Measurements from ENCODE around the gene MAPKAPK2.
A peak's percentile ranks its signal among the peaks of the same experiment; 100 is the strongest.

Gene MAPKAPK2

GRCh38 chr1:206660136-206660535, 24.6 kb upstream of the MAPKAPK2 start:
- no peak for DNase-seq (ENCODE audit: low read depth in 2 of 2)

GRCh38 chr1:206661161-206661820, 23.4 kb upstream of the MAPKAPK2 start:
- no peak for DNase-seq (ENCODE audit: low read depth in 2 of 2)

- DNase-seq (ENCODE audit: low read depth in 2 of 2): no peak
Measured at GRCh38 chr1:206662396-206663092, 22.2 kb upstream of the MAPKAPK2 start.

GRCh38 chr1:206663362-206663761, 21.3 kb upstream of the MAPKAPK2 start:
- no peak for DNase-seq (ENCODE audit: low read depth in 2 of 2)

GRCh38 chr1:206663832-206664652, 20.7 kb upstream of the MAPKAPK2 start:
- peak; percentile 44 to 61 for DNase-seq (ENCODE audit: low read depth in 2 of 2)

- no peak for DNase-seq (ENCODE audit: low read depth in 2 of 2)
Measured at GRCh38 chr1:206664740-206665139, 20.0 kb upstream of the MAPKAPK2 start.

GRCh38 chr1:206666031-206666561, 18.6 kb upstream of the MAPKAPK2 start:
- no peak for DNase-seq (ENCODE audit: low read depth in 2 of 2)

- DNase-seq (ENCODE audit: low read depth in 2 of 2): no peak
Measured at GRCh38 chr1:206666954-206667665, 17.6 kb upstream of the MAPKAPK2 start.

GRCh38 chr1:206668351-206668750, 16.4 kb upstream of the MAPKAPK2 start:
- DNase-seq (ENCODE audit: low read depth in 2 of 2): no peak

- DNase-seq (ENCODE audit: low read depth in 2 of 2): no peak
Measured at GRCh38 chr1:206668874-206669410, 15.8 kb upstream of the MAPKAPK2 start.

GRCh38 chr1:206672011-206672688, 12.6 kb upstream of the MAPKAPK2 start:
- DNase-seq (ENCODE audit: low read depth in 2 of 2): no peak

- no peak for DNase-seq (ENCODE audit: low read depth in 2 of 2)
Measured at GRCh38 chr1:206672844-206673758, 11.6 kb upstream of the MAPKAPK2 start.

- no peak for DNase-seq (ENCODE audit: low read depth in 2 of 2)
Measured at GRCh38 chr1:206674236-206674635, 10.5 kb upstream of the MAPKAPK2 start.

- DNase-seq (ENCODE audit: low read depth in 2 of 2): no peak
Measured at GRCh38 chr1:206674745-206675175, 9.9 kb upstream of the MAPKAPK2 start.

GRCh38 chr1:206676499-206676898, 8.2 kb upstream of the MAPKAPK2 start:
- no peak for DNase-seq (ENCODE audit: low read depth in 2 of 2)

GRCh38 chr1:206678490-206678889, 6.2 kb upstream of the MAPKAPK2 start:
- no peak for DNase-seq (ENCODE audit: low read depth in 2 of 2)

GRCh38 chr1:206679738-206680211, 4.9 kb upstream of the MAPKAPK2 start:
- no peak for DNase-seq (ENCODE audit: low read depth in 2 of 2)

GRCh38 chr1:206680279-206680678, 4.4 kb upstream of the MAPKAPK2 start:
- no peak for DNase-seq (ENCODE audit: low read depth in 2 of 2)

- DNase-seq (ENCODE audit: low read depth in 2 of 2): no peak
Measured at GRCh38 chr1:206681359-206681758, 3.3 kb upstream of the MAPKAPK2 start.

GRCh38 chr1:206682111-206682510, 2.6 kb upstream of the MAPKAPK2 start:
- DNase-seq (ENCODE audit: low read depth in 2 of 2): no peak
